NCI-H526 (cell line): ENCODE results near the gene AOPEP.

Experiments used
- DNase-seq, 2 experiments: peaks; one replicate each; lab custom pipeline; 2025; lab: John Stamatoyannopoulos, UW

AOPEP gene

GRCh38 chr9:95097279-95097678, 370.8 kb downstream of the AOPEP start:
- DNase-seq = no peak

- no peak for DNase-seq
Observed at GRCh38 chr9:95098391-95098921, 372.0 kb downstream of the AOPEP start.

- no peak for DNase-seq
Observed at GRCh38 chr9:95099321-95100070, 373.0 kb downstream of the AOPEP start.

GRCh38 chr9:95100071-95100627, 373.6 kb downstream of the AOPEP start:
- no peak for DNase-seq

GRCh38 chr9:95101326-95101725, 374.8 kb downstream of the AOPEP start:
- DNase-seq = no peak

GRCh38 chr9:95102001-95102433, 375.5 kb downstream of the AOPEP start:
- DNase-seq = peak; percentile 38 to 39

- no peak for DNase-seq
Observed at GRCh38 chr9:95102572-95102971, 376.1 kb downstream of the AOPEP start.

GRCh38 chr9:95103281-95103771, 376.8 kb downstream of the AOPEP start:
- DNase-seq = no peak

- DNase-seq = no peak
Observed at GRCh38 chr9:95103871-95104580, 377.5 kb downstream of the AOPEP start.

- DNase-seq = no peak
Observed at GRCh38 chr9:95104581-95104960, 378.1 kb downstream of the AOPEP start.

- no peak for DNase-seq
Observed at GRCh38 chr9:95104980-95105379, 378.5 kb downstream of the AOPEP start.

- DNase-seq = no peak
Observed at GRCh38 chr9:95105519-95106287, 379.2 kb downstream of the AOPEP start.

GRCh38 chr9:95107001-95107749, 380.7 kb downstream of the AOPEP start:
- DNase-seq = no peak

- DNase-seq = no peak
Observed at GRCh38 chr9:95107976-95108375, 381.5 kb downstream of the AOPEP start.

GRCh38 chr9:95108777-95109176, 382.3 kb downstream of the AOPEP start:
- no peak for DNase-seq

- DNase-seq = no peak
Observed at GRCh38 chr9:95109456-95109855, 383.0 kb downstream of the AOPEP start.

GRCh38 chr9:95110921-95111525, 384.5 kb downstream of the AOPEP start:
- DNase-seq = no peak

- no peak for DNase-seq
Observed at GRCh38 chr9:95111716-95112115, 385.2 kb downstream of the AOPEP start.

- DNase-seq = no peak
Observed at GRCh38 chr9:95112436-95113280, 386.2 kb downstream of the AOPEP start.

GRCh38 chr9:95115104-95115503, 388.6 kb downstream of the AOPEP start:
- DNase-seq = no peak
